Small intestine (tissue), 7 donors: ENCODE measurements around the gene MT3. TPM values are rescaled to one million over a fixed set of nuclear protein-coding genes. Genes with fewer than 3 reads are reported as not detected.

ENCODE experiments used
- DNase-seq, 2 donors: peaks; one replicate each; pipeline versions ENCODE4 v3.0.0 to v3.0.0-alpha.2; 2013
- FAIRE-seq: peaks from 2 replicates; lab custom pipeline; 2012; peaks lifted over from hg19 to GRCh38; lab: Jason Lieb, UNC
- H3K27ac ChIP-seq, 3 donors: one replicate each; pipeline ENCODE4 v1.5.1; 2013; ENCODE audit warnings: low read length in 2 of 3, mild to moderate bottlenecking in 2 of 3, control low read depth in 1 of 3, inconsistent platforms in 1 of 3, low read depth in 1 of 3, moderate library complexity in 1 of 3
- H3K27me3 ChIP-seq, 3 donors: one replicate each; pipeline ENCODE4 v1.6.1; 2013; ENCODE audit warnings: low read length in 3 of 3, inconsistent platforms in 1 of 3; ENCODE audit not compliant: control insufficient read depth in 3 of 3, insufficient read depth in 3 of 3
- H3K36me3 ChIP-seq, 3 donors: one replicate each; pipeline ENCODE4 v1.6.1; 2013; ENCODE audit warnings: low read length in 3 of 3, inconsistent platforms in 1 of 3, low read depth in 1 of 3, mild to moderate bottlenecking in 1 of 3, moderate library complexity in 1 of 3; ENCODE audit not compliant: control insufficient read depth in 3 of 3, insufficient read depth in 2 of 3
- H3K4me1 ChIP-seq, 3 donors: one replicate each; pipeline ENCODE4 v1.6.1; 2013; ENCODE audit warnings: low read length in 2 of 3, inconsistent platforms in 1 of 3, low read depth in 1 of 3, mild to moderate bottlenecking in 1 of 3, moderate library complexity in 1 of 3; ENCODE audit not compliant: control insufficient read depth in 3 of 3, insufficient read depth in 2 of 3
- H3K4me3 ChIP-seq, 3 donors: one replicate each; pipeline ENCODE4 v1.5.1; 2013; ENCODE audit warnings: low read length in 3 of 3, control low read depth in 1 of 3, inconsistent platforms in 1 of 3, low read depth in 1 of 3, mild to moderate bottlenecking in 1 of 3, moderate library complexity in 1 of 3
- H3K9me3 ChIP-seq, 2 donors: one replicate each; pipeline ENCODE4 v1.6.1; 2013; ENCODE audit warnings: low read depth in 1 of 2, low read length in 1 of 2; ENCODE audit not compliant: control insufficient read depth in 2 of 2, insufficient read depth in 1 of 2
- WGBS, 3 donors: extraction: QIAGEN DNeasy Blood & Tissue Kit; methylation state at CpG; one replicate each; pipeline ENCODE4 v1.1.7; 2013; 5-methylcytosine and 5-hydroxymethylcytosine counted together
- polyA plus RNA-seq, 4 donors: library from polyadenylated mRNA; stranded (reverse) in 3 of 4; unstranded in 1 of 4; fragments of 200-250 nt in 3 of 4; fragments of 120-200 nt in 1 of 4; gene quantifications; one replicate each; pipeline versions ENCODE4 v1.2.1 to v1.2.3, GENCODE V29; 2013
- donor health status: healthy with polysubstance abuse.
- donor health status: control.
- donor health status: control.
- donor health status: Bipolar disorder and iron deficiency.
- donor health status: healthy.

The MT3 gene
- polyA plus RNA-seq, 4 donors, result 0.72 to 5.4 TPM; not detected in 2

GRCh38 chr16:56626685-56627084 lies 37.4 kb downstream of the MT3 start:
- Histone ChIP-seq H3K27ac (peak overlapping the region in 1 of 3 donors; percentile 59), H3K4me1 (peaks cover 0 to 3% (median 0%) of the 10 kb centered on the region in 3 donors), H3K4me3 (peak overlapping the region in 1 of 3 donors; percentile 77), H3K36me3 (no peaks in the 10 kb centered on the region), H3K27me3 (peaks cover 0 to 21% (median 0%) of the 10 kb centered on the region in 3 donors), H3K9me3 (no peaks in the 10 kb centered on the region)
- 9 to 46% (median 19%) methylated on average over 7 of the region's 7 CpGs for WGBS, 3 donors
- no peak for FAIRE-seq
- no peak for DNase-seq

- no peak for DNase-seq
- Histone ChIP-seq H3K27me3 (peaks cover 0 to 42% (median 5%) of the 10 kb centered on the region in 3 donors), H3K9me3 (no peaks in the 10 kb centered on the region), H3K4me1 (peaks cover 0 to 3% (median 0%) of the 10 kb centered on the region in 3 donors), H3K27ac (no peak overlapping the region), H3K4me3 (no peak overlapping the region), H3K36me3 (no peaks in the 10 kb centered on the region)
- 70 to 75% (median 74%) methylated on average over 9 of the region's 9 CpGs for WGBS, 3 donors
- no peak for FAIRE-seq
Observed at GRCh38 chr16:56628486-56629350, 39.4 kb downstream of the MT3 start.

DNA sequence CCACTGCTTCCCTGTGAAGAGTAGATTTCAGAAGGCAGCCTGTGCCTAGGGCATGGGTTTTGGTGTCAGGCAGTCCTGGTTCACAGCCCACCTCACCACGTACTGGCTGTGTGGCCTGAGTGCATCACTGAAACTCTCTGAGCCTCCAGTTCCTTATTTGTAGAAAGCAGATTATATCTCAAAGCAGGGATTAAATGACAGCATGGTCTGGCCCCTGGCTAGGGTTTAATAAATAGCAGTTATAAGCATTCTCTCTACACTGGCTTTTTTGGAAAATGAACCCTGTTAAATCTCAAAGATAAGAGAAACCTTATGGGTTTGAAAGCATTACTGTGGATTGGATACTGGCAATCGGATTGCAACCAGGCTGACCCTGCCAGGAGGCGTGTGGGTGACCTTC lies 40.2 kb downstream of the MT3 start:
- Histone ChIP-seq H3K27me3 (peaks cover 0 to 50% (median 6%) of the 10 kb centered on the region in 3 donors), H3K4me3 (no peak overlapping the region), H3K9me3 (no peaks in the 10 kb centered on the region), H3K36me3 (no peaks in the 10 kb centered on the region), H3K4me1 (peaks cover 0 to 3% (median 0%) of the 10 kb centered on the region in 3 donors), H3K27ac (no peak overlapping the region)
- FAIRE-seq (no peak), DNase-seq (no peak)
- 86 to 90% (median 89%) methylated on average over 3 of the region's 3 CpGs for WGBS, 3 donors

GRCh38 chr16:56630134-56630533 lies 40.8 kb downstream of the MT3 start:
- H3K4me3 ChIP-seq, result no peak overlapping the region
- no peak for FAIRE-seq
- WGBS, 3 donors, result 64 to 73% (median 68%) methylated on average over 3 of the region's 3 CpGs
- H3K4me1 ChIP-seq, result peaks cover 0 to 5% (median 3%) of the 10 kb centered on the region in 3 donors
- no peaks in the 10 kb centered on the region for H3K36me3 ChIP-seq
- no peaks in the 10 kb centered on the region for H3K9me3 ChIP-seq
- DNase-seq, result no peak
- H3K27ac ChIP-seq, result no peak overlapping the region
- H3K27me3 ChIP-seq, result peaks cover 0 to 56% (median 11%) of the 10 kb centered on the region in 3 donors

DNA sequence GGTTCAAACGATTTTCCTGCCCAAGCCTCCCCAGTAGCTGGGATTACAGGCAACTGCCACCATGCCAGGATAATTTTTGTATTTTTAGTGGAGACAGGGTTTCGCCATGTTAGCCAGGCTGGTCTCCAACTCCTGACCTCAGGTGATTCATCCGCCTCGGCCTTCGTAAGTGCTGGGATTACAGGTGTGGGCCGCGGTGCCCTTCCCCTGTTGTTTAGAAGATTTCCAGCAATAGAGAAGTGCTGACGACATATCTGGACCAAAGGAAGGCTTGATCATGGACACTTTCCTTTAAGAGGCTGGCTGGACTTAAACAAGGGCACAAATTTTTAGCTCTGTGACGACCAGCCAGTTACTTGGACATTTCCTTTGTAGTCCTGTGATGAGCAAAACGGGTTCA lies 41.9 kb downstream of the MT3 start:
- whole genome bisulfite sequencing, 3 donors, result 83 to 84% (median 84%) methylated on average over 10 of the region's 10 CpGs
- Histone ChIP-seq H3K9me3 (no peaks in the 10 kb centered on the region), H3K4me1 (peaks cover 0 to 7% (median 0%) of the 10 kb centered on the region in 3 donors), H3K4me3 (no peak overlapping the region), H3K36me3 (no peaks in the 10 kb centered on the region), H3K27me3 (peaks cover 0 to 60% (median 16%) of the 10 kb centered on the region in 3 donors), H3K27ac (no peak overlapping the region)
- no peak for DNase-seq
- no peak for FAIRE-seq

GRCh38 chr16:56631832-56632155 lies 42.5 kb downstream of the MT3 start:
- Histone ChIP-seq H3K4me3 (peak overlapping the region in 2 of 3 donors; percentile 42 to 45), H3K36me3 (no peaks in the 10 kb centered on the region), H3K27me3 (peaks cover 0 to 64% (median 19%) of the 10 kb centered on the region in 3 donors), H3K27ac (peak overlapping the region in 1 of 3 donors; percentile 62), H3K4me1 (peaks cover 0 to 7% (median 0%) of the 10 kb centered on the region in 3 donors), H3K9me3 (no peaks in the 10 kb centered on the region)
- 21 to 25% (median 25%) methylated on average over 14 of the region's 14 CpGs for WGBS, 3 donors
- DNase-seq, result no peak
- no peak for FAIRE-seq

- 2 to 3% (median 3%) methylated on average over 32 to 61 of the region's 61 CpGs for WGBS, 3 donors
- Histone ChIP-seq H3K4me3 (peak within 1 kb of the TSS in 2 of 3 donors; percentile 42 to 45), H3K27me3 (peaks cover 0 to 66% (median 19%) of the 10 kb centered on the region in 3 donors), H3K27ac (peak within 1 kb of the TSS in 1 of 3 donors; percentile 64), H3K9me3 (no peaks in the 10 kb centered on the region), H3K36me3 (no peaks in the 10 kb centered on the region), H3K4me1 (peaks cover 0 to 7% (median 0%) of the 10 kb centered on the region in 3 donors)
- DNase-seq (peak in 1 of 2 donors; percentile 37), FAIRE-seq (no peak)
Observed at GRCh38 chr16:56632156-56632847, 43.0 kb downstream of the MT3 start, which contains the start of gene MT1M. TSS of gene MT1M (plus strand) at chr16:56632659. CDS start at chr16:56632732, 73 bp downstream.

DNA sequence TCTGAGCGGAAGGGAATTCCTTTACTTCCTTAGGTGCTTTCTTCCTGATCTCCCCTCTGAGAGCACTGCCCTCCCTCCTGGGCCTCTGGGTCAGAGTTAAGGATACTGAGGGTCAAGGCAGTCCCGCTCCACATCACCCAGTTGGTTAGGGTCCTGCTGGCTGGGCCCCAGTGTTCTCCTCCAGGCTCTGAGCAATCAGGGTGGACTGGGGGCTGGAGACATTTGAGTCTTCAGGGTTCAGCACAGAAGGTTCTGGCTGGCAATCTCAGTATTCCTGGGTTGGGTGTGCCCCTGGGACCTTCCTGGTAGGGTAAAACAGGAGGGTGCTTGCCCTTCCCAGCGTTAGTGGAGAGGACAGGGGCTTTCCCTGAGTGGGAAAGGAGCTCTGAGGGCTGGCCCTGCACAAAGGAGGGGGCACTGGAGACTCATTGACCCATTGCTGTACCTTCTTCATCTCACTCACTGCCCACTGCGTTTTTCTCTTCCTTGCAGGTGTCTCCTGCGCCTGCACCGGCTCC lies 43.6 kb downstream of the MT3 start:
- peak in 1 of 2 donors; percentile 29 for DNase-seq
- H3K27me3 ChIP-seq, result peaks cover 0 to 72% (median 21%) of the 10 kb centered on the region in 3 donors

More for the DNA sequence above, 43.6 kb downstream of the MT3 start:
- WGBS, 3 donors, result 19 to 37% (median 27%) methylated on average over 6 of the region's 6 CpGs
- Histone ChIP-seq H3K36me3 (no peaks in the 10 kb centered on the region), H3K4me3 (peak overlapping the region in 2 of 3 donors; percentile 42 to 45), H3K4me1 (peaks cover 0 to 7% (median 0%) of the 10 kb centered on the region in 3 donors), H3K9me3 (no peaks in the 10 kb centered on the region), H3K27ac (peak overlapping the region in 1 of 3 donors; percentile 64)
- FAIRE-seq, result no peak
